ENCODE data around the gene KCNN3. TPM values are rescaled to one million over a fixed set of nuclear protein-coding genes. Genes with fewer than 3 reads are reported as not detected.

Gene KCNN3
- total and polyA plus RNA-seq, 2 donors (not counting 1 experiment from before 2014, with no cell fraction given): 0.17 to 0.82 TPM

GRCh38 chr1:154869351-154870114 is 548 bp downstream of the KCNN3 start:
- peaks cover 53% of the 10 kb centered on the region for H3K4me1 Mint-ChIP-seq
- intact Hi-C loops (cut with micrococcal nuclease): loop anchor here (1.0 to 5.0 kb wide), 2 partner anchors 68 to 311 kb away; partner anchors contain the start of genes PMVK and UBE2Q1

More at GRCh38 chr1:154869351-154870114, 548 bp downstream of the KCNN3 start:
- H3K4me3 ChIP-seq (ENCODE audit: control extremely low read depth in 1 of 5, extremely low read depth in 1 of 5, insufficient read depth in 1 of 5, low read depth in 2 of 5, low read length in 4 of 5): peak overlapping the region in 1 of 5 experiments; percentile 21
- no peak for TF ChIP-seq CTCF (IDR thresholded peaks at IDR 0.05)
- no peak for TF ChIP-seq EZH2 (IDR thresholded peaks at IDR 0.05; ENCODE audit: borderline replicate concordance, insufficient read depth, low read depth, low read length, poor library complexity, severe bottlenecking)
- no peaks in the 10 kb centered on the region for H3K36me3 ChIP-seq (replicated peaks in 1 of 2; ENCODE audit: control extremely low read depth in 1 of 2, control insufficient read depth in 1 of 2, extremely low read depth in 1 of 2, insufficient read depth in 2 of 2, low read length in 1 of 2)
- H3K4me1 ChIP-seq (ENCODE audit: control insufficient read depth in 2 of 2, insufficient read depth in 2 of 2, low read length in 2 of 2): peaks cover 38 to 48% of the 10 kb centered on the region in 2 donors
- peak overlapping the region; percentile 51 for H2AFZ ChIP-seq (ENCODE audit: insufficient read depth, low read depth, low read length, poor library complexity, severe bottlenecking)
- H4K20me1 ChIP-seq (ENCODE audit: control insufficient read depth, insufficient read depth, low read length, poor library complexity, severe bottlenecking): no peaks in the 10 kb centered on the region
- H3K4me2 ChIP-seq (replicated peaks; ENCODE audit: low read depth, low read length, poor library complexity, severe bottlenecking): peak overlapping the region; percentile 72
- no peak overlapping the region for H3K27ac Mint-ChIP-seq
- H3K9me3 Mint-ChIP-seq (ENCODE audit: insufficient read depth): no peaks in the 10 kb centered on the region
- H3K79me2 ChIP-seq (ENCODE audit: control insufficient read depth, insufficient read depth, low read length): no peaks in the 10 kb centered on the region
- CTCF ChIA-PET: interaction anchor here (1.0 to 2.2 kb wide), 5 partner anchors 10 to 310 kb away, joined by 5 to 13 read pairs (median 5); no protein-coding TSS in a partner anchor
- H3K4me3 Mint-ChIP-seq: peak overlapping the region; percentile 71
- DNase-seq (peak; percentile 18), ATAC-seq (ENCODE audit: low read depth) (no peak)
- POLR2A ChIA-PET: interaction anchor here (1.0 kb wide), 1 partner anchor 69 kb away, joined by 3 read pairs; no protein-coding TSS in a partner anchor
- peaks cover 43% of the 10 kb centered on the region for H3K27me3 Mint-ChIP-seq
- no peak overlapping the region for H3K27ac ChIP-seq (ENCODE audit: low read length in 2 of 2)
- WGBS (ENCODE audit: insufficient coverage): 58% methylated on average over 25 of the region's 26 CpGs
- peaks cover 0 to 34% (median 18%) of the 10 kb centered on the region in 4 experiments for H3K27me3 ChIP-seq (replicated peaks in 1 of 4; ENCODE audit: control extremely low read depth in 1 of 4, control insufficient read depth in 3 of 4, insufficient read depth in 4 of 4, low read length in 3 of 4)
- H3K9me3 ChIP-seq (ENCODE audit: control extremely low read depth in 1 of 3, control insufficient read depth in 2 of 3, insufficient read depth in 1 of 3, low read length in 2 of 3): peaks cover 0 to 16% (median 0%) of the 10 kb centered on the region in 3 donors
- peak overlapping the region; percentile 25 for H3K9ac ChIP-seq (ENCODE audit: low read length)

Data from B cell (primary cell).